ENCODE results near the gene MAN2B2.

DNA sequence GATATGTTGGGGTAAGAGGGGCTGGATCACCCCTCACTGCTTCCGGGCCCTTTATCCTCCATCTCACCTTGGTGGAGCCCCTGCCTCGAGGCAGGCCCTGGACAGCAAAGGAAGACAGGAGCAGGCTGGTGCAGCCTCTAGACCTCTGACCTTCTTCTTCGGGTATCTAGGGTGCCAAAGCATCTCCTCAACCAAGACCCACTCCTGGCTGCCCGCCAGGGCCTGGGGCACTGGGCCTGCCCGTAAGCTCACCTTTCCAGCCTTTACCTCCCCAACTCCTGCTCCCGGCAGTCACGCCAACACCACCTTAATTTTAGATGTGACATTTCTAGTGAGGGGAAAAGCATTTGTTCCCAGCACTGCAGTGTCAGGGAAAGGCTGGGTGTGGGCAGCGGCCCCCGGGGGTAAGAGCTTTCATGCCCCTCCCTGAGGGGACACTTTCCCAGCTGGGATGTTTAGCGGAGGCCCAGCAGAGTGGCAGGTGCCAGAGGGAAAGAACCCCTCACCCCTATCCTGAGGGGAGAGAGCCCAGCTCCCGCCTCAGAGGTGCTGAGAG lies 6.7 kb downstream of the MAN2B2 start:
- TF ChIP-seq, protein P1, sequence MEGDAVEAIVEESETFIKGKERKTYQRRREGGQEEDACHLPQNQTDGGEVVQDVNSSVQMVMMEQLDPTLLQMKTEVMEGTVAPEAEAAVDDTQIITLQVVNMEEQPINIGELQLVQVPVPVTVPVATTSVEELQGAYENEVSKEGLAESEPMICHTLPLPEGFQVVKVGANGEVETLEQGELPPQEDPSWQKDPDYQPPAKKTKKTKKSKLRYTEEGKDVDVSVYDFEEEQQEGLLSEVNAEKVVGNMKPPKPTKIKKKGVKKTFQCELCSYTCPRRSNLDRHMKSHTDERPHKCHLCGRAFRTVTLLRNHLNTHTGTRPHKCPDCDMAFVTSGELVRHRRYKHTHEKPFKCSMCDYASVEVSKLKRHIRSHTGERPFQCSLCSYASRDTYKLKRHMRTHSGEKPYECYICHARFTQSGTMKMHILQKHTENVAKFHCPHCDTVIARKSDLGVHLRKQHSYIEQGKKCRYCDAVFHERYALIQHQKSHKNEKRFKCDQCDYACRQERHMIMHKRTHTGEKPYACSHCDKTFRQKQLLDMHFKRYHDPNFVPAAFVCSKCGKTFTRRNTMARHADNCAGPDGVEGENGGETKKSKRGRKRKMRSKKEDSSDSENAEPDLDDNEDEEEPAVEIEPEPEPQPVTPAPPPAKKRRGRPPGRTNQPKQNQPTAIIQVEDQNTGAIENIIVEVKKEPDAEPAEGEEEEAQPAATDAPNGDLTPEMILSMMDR (IDR thresholded peaks at IDR 0.05) = no peak
- no peak for TF ChIP-seq POLR2A (IDR thresholded peaks at IDR 0.05)

Measured in lower leg skin (tissue), 3 donors.